Testis (tissue), 2 donors: ENCODE data around the gene SLC17A9.

Experiments used
- POLR2A ChIP-seq: fragments of 450-650 bp; IDR thresholded peaks from one replicate; pipeline ENCODE4 v1.6.1; 2017; ENCODE audit warnings: antibody characterized with exemption, mild to moderate bottlenecking, moderate library complexity
- TF ChIP-seq, protein P1 (sequence below), 3 experiments: fragments of 450-650 bp in 2 of 3; fragments of 200-600 bp in 1 of 3; sonication (generic) in 1 of 3; IDR thresholded peaks; one replicate each; pipeline ENCODE4 v1.5.1; 2016 to 2019; ENCODE audit warnings: antibody characterized with exemption in 3 of 3, mild to moderate bottlenecking in 2 of 3, moderate library complexity in 1 of 3

DNA sequence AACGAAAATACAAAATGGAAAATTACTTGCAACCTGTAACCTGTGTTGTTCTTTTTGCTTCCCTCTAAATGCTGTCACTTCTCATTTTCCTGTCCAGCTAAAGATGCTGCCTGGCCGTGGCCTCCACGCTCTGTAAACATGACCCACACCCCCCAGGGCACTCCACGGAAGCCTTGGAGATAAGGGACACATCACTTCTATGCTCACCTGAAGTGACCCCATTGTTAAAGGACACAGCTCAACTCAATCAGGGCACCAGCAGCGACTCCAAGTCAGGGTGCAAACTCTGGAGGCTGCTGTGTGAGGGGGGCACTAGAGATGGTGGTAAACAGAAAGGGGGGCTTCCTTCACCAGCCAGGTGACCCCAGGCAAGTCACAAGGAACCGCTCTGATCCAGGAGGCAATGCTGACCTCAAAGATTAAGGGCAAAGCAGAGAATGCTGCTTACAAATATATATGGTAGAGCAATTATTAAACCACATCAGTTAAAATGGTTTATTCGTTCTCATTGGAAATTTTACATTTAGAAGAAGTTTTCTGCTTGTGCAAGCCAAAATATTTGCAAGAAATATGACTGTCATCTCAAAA lies 39.4 kb upstream of the SLC17A9 start:
- TF ChIP-seq, protein P1, sequence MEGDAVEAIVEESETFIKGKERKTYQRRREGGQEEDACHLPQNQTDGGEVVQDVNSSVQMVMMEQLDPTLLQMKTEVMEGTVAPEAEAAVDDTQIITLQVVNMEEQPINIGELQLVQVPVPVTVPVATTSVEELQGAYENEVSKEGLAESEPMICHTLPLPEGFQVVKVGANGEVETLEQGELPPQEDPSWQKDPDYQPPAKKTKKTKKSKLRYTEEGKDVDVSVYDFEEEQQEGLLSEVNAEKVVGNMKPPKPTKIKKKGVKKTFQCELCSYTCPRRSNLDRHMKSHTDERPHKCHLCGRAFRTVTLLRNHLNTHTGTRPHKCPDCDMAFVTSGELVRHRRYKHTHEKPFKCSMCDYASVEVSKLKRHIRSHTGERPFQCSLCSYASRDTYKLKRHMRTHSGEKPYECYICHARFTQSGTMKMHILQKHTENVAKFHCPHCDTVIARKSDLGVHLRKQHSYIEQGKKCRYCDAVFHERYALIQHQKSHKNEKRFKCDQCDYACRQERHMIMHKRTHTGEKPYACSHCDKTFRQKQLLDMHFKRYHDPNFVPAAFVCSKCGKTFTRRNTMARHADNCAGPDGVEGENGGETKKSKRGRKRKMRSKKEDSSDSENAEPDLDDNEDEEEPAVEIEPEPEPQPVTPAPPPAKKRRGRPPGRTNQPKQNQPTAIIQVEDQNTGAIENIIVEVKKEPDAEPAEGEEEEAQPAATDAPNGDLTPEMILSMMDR (IDR thresholded peaks at IDR 0.05) = no peak
- TF ChIP-seq POLR2A = no peak
